PFSK-1 (cell line): ENCODE results near the gene HEXA.

Experiments
- FOXP2 ChIP-seq: optimal IDR thresholded peaks from 2 replicates; pipeline ENCODE3; 2011; ENCODE audit warnings: borderline replicate concordance, control low read depth, inconsistent platforms; ENCODE audit not compliant: insufficient read depth; ENCODE audit errors: extremely low read length, extremely low read depth
- POLR2AphosphoS5 ChIP-seq: IDR thresholded peaks from 2 replicates; pipeline ENCODE4 v1.6.1; 2012; ENCODE audit warnings: low read depth, mild to moderate bottlenecking, control low read depth, low read length, moderate library complexity
- REST ChIP-seq, 2 experiments: IDR thresholded peaks; 2 replicates each; pipeline versions ENCODE4 v1.6.1 to v1.8.0; 2011 to 2012; ENCODE audit warnings: low read depth in 2 of 2, low read length in 2 of 2, control low read depth in 1 of 2, inconsistent platforms in 1 of 2, mild to moderate bottlenecking in 1 of 2, moderate library complexity in 1 of 2; ENCODE audit not compliant: insufficient read depth in 1 of 2
- SIN3A ChIP-seq: IDR thresholded peaks from 2 replicates; pipeline ENCODE4 v1.6.1; 2012; ENCODE audit warnings: mild to moderate bottlenecking, low read length, moderate library complexity, borderline replicate concordance; ENCODE audit not compliant: insufficient read depth
- TAF1 ChIP-seq: IDR thresholded peaks from 2 replicates; pipeline ENCODE4 v1.6.1; 2012; ENCODE audit warnings: low read length, control low read depth, borderline replicate concordance; ENCODE audit not compliant: insufficient read depth

Gene HEXA

GRCh38 chr15:72361176-72361575 is 14.6 kb downstream of the HEXA start:
- TF ChIP-seq REST (IDR thresholded peaks at IDR 0.05; ENCODE audit: insufficient read depth in 1 of 2, low read depth in 2 of 2, low read length in 2 of 2) = no peak
- TF ChIP-seq SIN3A = no peak
- TF ChIP-seq TAF1 = no peak
- TF ChIP-seq FOXP2 = no peak
- no peak for TF ChIP-seq POLR2AphosphoS5

- no peak for TF ChIP-seq TAF1
- TF ChIP-seq SIN3A = no peak
- TF ChIP-seq POLR2AphosphoS5 = no peak
- TF ChIP-seq FOXP2 = peak; percentile 47
- TF ChIP-seq REST (IDR thresholded peaks at IDR 0.05; ENCODE audit: insufficient read depth in 1 of 2, low read depth in 2 of 2, low read length in 2 of 2) = peak in 1 of 2 experiments; percentile 6; a peak in 1 of 4 replicates
Measured at GRCh38 chr15:72358650-72359171, 17.1 kb downstream of the HEXA start.

- TF ChIP-seq FOXP2 = no peak
- TF ChIP-seq REST (IDR thresholded peaks at IDR 0.05; ENCODE audit: insufficient read depth in 1 of 2, low read depth in 2 of 2, low read length in 2 of 2) = no peak
- TF ChIP-seq TAF1 = no peak
- no peak for TF ChIP-seq SIN3A
- TF ChIP-seq POLR2AphosphoS5 = no peak
Measured at GRCh38 chr15:72358121-72358520, 17.7 kb downstream of the HEXA start.

- TF ChIP-seq REST (IDR thresholded peaks at IDR 0.05; ENCODE audit: insufficient read depth in 1 of 2, low read depth in 2 of 2, low read length in 2 of 2) = no peak
- TF ChIP-seq TAF1 = no peak
- no peak for TF ChIP-seq SIN3A
- no peak for TF ChIP-seq POLR2AphosphoS5
- no peak for TF ChIP-seq FOXP2
Measured at GRCh38 chr15:72354496-72354895, 21.3 kb downstream of the HEXA start.

- no peak for TF ChIP-seq FOXP2
- TF ChIP-seq SIN3A = no peak
Measured at GRCh38 chr15:72353266-72353665, 22.5 kb downstream of the HEXA start.
